T1000 (cell line): Measurements from ENCODE around the gene BYSL.

Experiments used
- DNase-seq: peaks from one replicate; lab custom pipeline; 2025; ENCODE audit warnings: mixed read lengths; lab: John Stamatoyannopoulos, UW

BYSL gene

GRCh38 chr6:41914869-41915530 lies 6.3 kb upstream of the BYSL start:
- no peak for DNase-seq

DNA sequence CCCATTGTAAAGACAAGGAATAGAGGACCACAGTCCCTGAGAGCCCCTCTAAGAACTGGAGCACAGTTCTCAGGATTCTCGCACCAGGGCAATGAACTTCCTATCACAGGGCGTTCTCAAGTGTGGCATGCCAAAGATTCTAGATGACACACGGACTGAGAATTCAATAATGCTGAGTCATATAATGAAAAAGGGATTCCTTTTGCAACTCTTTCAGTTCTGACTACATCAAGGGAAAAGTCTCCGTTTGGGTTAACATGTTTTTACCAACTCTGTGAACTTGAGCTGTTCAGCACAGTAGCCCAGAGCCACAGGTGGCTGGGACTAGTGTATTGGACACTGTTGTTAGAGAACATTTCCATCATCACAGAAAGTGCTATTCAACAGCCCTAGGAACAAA lies 3.8 kb upstream of the BYSL start:
- no peak for DNase-seq

- no peak for DNase-seq
These were observed 356 bp downstream of the BYSL start for GRCh38 chr6:41921712-41921998.

DNA sequence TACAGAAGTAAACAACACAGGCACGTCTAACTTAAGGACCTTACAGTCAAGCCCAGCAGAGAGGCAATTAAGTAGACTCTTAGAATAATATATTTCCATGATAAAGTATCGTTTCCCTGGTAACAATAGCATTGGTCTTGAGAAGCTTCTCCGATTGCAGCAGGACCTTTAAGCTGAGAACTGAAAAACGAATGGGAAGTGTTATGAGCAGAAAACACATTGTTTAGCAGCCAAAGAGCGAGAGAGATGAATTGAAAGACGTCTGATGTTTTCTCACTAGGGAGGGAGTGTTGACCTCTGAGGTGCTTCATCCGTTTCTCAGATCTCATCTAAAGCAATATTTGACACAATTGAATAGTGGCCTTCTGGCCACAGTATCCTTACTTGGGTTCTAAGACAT lies 855 bp downstream of the BYSL start:
- DNase-seq, result no peak

GRCh38 chr6:41927253-41927652 lies 6.0 kb downstream of the BYSL start:
- no peak for DNase-seq

DNA sequence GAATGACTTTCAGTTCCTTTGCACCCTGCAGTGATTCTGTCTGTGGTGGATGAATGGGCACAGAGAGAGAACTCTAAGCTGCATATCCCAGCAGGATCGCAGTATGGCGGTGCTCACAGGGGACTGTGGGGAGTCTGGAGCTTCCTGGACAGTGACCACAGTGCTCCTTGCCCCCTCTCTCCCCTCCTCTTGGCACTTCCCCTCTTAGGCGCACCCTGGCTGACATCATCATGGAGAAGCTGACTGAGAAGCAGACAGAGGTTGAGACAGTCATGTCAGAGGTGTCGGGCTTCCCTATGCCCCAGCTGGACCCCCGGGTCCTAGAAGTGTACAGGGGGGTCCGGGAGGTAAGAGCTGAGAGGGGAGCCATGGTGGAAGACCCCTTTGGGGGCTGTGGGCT lies 8.6 kb downstream of the BYSL start:
- no peak for DNase-seq

DNA sequence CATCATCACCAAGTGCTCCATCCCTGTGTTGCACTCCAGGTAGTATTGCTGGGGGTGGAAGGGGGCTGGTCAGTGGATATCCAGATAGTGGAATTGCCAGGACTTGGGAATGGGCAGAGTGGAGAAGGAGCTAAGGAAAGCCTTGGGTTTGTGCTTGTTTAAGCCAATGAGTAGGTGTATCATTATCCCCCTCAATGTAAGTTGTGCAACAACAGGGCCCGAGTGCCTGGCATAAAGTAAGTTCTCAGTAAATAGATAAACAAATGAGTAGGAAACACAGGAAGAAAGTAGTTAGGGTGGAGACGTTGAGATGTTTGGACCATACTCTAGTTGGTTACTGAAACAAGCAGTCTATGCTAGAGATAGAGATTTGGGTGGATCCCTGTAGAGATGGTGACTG lies 10.5 kb downstream of the BYSL start:
- no peak for DNase-seq

GRCh38 chr6:41932378-41932777 lies 11.1 kb downstream of the BYSL start:
- DNase-seq, result no peak

DNA sequence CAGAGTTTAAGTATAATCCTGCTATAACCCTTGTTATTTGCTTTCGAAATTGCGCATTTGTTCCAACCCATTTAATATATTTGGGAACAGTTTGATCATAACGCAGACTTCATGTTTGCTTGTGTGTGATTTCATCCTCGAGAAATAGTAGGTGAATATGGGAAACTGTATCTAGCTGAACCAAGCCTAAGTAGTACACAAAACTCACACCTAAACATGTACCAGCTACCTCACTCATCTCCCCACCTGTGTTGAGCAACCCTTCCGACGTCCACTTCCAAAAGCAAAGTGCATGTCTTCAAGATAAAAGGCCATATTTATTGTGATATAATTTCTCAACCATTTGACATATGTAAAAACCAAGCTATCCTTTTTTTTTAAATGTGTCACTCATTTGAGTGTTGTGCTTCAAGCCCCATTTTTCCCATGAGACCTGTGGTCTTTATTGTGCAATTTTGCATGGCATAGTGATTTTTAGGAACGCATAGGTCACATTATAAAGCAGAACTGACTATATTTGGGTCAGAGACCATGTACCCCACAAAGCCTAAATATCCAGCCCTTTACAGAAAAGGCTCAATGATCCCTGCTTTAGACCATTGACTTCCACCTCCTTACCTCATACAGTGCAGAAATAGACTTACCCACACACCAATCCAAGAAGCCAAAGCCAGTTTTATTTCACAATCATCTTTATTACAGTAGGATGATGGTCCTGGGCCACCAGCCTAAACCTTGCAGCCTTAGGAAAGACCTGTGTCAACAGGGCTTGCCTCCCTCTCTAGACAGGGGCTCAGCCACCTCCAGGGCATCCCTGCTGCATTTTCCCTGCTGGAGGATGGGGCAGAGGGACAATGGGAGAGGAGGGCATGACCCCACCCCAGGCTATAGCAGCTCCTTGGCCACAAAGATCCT lies 13.2 kb downstream of the BYSL start:
- no peak for DNase-seq

- DNase-seq, result no peak
These were observed 13.9 kb downstream of the BYSL start for GRCh38 chr6:41935193-41935574.

- no peak for DNase-seq
These were observed 14.4 kb downstream of the BYSL start for GRCh38 chr6:41935685-41936072.

GRCh38 chr6:41936073-41936837 lies 15.0 kb downstream of the BYSL start:
- DNase-seq, result peak; percentile 75

DNA sequence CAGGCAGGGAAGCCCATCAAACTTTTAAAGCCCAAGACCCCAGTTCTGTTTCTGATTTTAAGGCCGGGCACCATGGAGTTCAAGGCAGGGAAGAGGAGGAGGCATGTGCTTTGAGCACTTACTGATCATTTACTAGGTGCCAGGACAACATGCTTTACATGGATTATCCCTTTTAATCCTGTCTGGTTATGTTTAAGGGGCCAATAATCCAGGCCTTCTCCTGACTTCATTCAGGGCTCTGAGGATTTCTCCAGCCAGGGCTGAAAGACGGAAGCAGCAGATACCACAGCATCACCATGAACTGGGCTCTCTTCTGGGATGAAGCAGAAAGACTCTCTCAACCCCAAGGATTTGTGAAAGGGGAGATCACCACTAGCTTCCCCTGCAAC lies 16.2 kb downstream of the BYSL start:
- DNase-seq, result no peak

- DNase-seq, result no peak
These were observed 16.7 kb downstream of the BYSL start for GRCh38 chr6:41937861-41938574.

GRCh38 chr6:41938590-41939175 lies 17.4 kb downstream of the BYSL start:
- no peak for DNase-seq

GRCh38 chr6:41939176-41939847 lies 18.0 kb downstream of the BYSL start:
- DNase-seq, result no peak

GRCh38 chr6:41939848-41940758 lies 18.8 kb downstream of the BYSL start:
- DNase-seq, result no peak

DNA sequence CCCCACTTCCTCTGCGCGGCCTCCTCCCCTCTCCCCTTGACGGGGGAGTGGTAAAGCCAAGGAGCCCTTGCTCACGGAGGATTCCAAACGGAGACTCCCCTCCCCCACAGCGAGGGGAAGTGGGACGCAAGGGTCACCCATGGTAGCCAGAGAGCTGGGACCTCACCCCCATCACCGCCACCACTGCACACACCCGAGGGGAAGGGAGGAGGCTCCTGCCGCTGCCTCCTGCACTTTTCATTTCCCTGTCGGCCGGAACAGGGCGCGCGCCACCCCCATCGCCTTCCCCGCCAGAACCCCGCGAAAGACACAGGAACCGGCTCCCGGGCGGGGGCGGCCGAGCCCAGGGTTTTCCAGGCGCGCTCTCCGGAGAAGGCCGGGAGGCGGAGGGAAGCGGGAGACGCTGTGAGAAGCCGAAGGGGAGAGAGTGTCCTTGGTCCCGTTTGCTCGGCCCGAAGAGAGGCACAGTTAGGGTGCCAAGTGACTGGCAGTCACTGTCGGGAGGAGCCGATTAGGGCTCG lies 19.5 kb downstream of the BYSL start:
- no peak for DNase-seq

DNA sequence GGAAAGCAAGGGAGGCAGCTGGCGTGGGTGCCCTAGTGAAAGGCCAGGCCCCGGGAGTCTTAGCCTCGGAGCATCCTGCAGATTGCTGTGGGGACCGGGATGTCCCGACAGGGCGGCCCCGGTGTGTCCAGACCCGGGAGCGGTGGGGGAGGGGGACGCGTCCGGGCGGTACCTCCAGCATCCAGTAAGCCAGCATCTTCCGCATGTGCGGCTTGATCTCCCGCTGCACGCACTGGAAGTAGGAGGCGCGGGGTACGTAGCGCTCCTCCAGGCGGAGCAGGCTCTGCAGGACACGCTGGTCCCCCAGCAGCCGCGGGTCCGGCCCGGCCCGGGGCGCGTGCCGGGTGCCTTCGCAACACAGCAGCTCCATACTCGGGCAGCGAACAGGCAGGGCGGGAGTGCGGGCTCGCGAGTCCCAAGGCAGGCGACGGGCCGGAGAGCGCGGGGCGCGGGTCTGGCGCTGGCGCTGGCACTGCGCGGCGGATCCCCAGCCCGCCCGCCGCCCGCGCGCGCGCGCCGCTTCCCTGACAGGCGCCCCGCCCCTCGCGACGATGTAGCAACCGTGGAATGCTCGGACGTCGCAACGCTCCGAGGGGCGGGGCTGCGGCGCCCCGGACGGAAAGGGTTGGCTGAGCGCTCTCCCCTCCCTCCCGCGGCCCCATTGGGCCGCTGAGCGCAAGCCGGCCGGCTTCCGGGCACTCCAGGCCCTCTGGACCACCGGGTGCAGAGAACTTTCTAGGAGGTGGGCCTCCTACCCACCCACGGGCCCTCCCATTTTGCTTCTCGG lies 20.2 kb downstream of the BYSL start, which contains the start of gene CCND3:
TSS of gene CCND3 (minus strand) at position 529 of the 787 bp plus-strand sequence. CDS start at position 370, 159 bp downstream.
- peak; percentile 81 for DNase-seq
